GM19395 (cell line): ENCODE data around the gene PBX4.
"Not testable (repeated sequence)": the region's sequence is repeated elsewhere in the genome, so short reads cannot be mapped to it uniquely, and the experiment has no call there.

Source experiments
- ATAC-seq: cut with Tn5 transposase; IDR thresholded peaks from one replicate; pipeline ENCODE4 v1.9.1; 2021; ENCODE audit warnings: mild to moderate bottlenecking, moderate library complexity; ENCODE audit not compliant: unreplicated experiment

PBX4 gene

DNA sequence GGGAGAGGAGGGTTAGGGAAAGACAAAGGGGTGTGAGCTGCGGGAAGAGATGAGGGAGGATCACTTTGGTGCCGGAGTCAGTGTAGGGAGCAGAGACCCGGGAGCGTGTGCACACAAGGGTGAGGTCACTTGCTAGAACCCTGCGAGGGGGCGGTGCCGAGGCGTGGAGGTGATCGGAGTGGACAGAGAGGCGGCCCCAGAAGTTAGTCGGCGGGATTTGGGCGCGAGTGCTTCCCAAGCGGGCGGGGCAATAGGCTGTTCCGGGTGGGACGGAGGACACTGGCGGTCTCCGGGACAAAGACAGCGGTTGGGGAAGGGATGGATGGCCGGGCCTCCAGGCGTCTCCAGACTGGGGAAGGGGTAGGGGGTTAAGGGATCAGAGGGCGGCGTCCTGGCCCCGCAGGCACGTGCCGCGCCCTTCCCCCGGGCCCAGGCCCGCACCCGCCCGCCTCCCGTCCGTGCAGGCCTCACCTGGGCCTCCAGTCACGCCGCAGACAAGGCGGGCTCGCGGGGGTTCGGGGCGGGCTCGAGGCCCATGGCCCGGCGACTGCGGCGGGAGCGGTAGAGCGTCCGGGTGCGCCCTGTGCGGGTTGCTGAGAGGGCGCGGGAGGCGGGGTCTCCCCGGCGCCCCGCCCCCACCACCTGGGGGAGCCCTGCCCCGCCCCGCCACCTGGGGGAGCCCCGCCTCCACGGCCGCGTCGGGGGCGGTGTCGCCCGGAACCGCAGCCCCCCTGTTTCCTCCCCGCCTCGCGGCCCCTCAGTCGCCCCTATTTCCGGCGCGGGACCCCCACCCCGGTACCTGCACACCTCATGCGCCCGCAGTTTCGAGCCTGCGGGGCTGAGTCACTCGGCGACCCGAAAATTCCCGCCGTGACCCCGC, 9.4 kb upstream of the PBX4 start, which contains the start of gene LPAR2:
LPAR2 (minus strand) TSS at position 600 of the 880 bp plus-strand sequence. CDS start 945 bp downstream, outside the sequence.
- no peak for ATAC-seq

DNA sequence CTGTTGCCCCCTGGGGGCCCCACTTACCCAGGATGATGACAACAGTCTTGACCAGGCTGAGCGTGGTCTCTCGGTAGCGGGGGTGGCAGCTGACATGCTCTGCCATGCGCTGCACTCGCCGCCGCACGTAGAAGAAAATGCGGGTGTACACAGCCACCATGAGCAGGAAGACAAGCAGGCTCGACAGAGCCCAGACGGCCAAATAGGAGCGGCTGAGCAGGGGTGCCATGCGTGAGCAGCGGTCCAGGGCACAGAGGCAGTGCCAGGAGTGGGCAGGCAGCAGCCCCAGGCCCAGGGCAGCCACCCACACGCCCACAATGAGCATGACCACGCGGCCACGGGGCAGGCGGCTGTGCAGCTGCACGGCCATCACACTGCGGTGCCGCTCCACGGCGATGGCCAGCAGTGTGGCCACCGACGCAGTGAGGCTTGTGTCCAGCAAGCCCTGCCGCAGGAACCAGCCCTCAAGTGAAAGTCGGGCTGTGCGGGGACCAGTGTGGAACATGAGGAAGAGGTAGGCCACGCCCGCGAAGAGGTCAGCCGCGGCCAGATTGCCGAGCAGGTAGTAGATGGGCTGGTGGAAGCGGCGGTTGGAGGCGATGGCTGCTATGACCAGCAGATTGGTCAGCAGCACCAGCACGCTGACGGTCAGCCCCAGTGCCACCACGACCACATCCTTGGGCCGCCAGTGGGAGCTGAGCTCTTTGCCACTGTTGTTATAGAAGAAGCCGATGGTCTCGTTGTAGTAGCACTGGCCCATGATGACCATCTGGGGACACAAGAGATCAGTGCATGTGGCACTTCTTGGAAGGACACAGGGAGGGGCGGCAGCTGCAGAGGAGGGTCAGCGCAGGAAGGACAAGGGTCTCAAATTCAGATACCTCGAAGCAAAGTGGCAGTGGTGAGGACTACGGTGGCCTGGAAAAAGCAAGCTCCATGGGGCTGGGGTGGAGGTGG, 8.3 kb upstream of the PBX4 start:
- ATAC-seq: no peak

DNA sequence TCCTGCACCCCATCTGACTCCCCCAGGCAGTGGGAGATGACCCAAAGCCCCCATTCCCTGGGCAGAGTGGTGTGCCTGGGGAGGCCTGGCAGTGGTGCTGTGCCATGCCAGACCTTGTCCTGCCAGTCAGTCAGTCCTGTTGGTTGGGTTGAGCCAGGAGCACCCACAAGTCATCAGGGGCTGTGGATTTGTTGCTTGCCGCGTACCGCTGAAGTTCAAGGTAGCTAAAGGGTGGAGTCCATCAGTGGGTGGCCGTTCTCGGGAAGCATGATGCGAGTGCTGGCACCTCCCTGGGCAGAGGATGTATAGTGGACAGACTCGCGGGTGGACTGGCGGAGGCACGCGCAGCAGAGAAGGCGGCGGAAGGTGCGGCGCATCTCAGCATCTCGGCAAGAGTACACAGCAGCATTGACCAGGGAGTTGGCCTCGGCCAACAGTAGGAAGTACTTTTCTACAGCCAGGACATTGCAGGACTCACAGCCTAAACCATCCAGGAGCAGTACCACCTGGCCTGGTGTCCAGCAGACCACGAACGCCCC, 5.6 kb upstream of the PBX4 start:
- no peak for ATAC-seq

DNA sequence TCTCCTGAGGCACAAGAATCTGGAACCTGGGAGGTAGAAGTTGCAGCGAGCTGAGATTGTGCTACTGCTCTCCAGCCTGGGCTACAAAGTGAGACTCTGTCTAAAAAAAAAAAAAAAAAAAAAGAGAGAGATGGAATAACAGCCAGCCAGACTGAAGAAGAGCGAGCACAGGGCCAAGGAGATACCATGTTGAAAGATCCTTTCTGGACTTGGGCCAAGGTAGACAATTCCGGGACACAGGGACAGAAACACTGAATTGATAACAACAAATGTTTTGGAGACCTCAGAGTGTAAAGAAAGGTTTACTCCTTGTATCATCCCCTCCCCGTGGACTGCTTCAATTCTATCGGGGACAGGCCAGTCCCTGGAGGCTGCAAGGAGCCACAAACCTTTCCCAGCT, 4.9 kb upstream of the PBX4 start:
- ATAC-seq: no peak

DNA sequence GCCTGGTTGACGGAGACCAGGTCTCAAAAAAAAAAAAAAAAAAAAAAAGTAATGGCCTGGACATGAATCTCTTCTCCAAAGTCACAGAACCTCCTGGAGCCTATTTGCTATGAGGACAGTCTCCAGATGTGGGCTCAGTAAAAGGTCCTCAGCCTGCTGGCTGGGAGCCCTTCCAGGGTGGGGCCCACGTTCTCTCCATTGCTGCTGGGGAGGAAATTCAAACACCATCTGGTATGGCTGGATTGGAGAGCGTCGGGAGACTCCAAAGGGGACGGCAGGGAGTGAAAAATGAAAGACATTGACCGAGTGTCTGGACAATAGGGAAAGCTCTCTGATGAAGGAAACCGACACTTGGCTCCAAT, 1.3 kb upstream of the PBX4 start:
- no peak for ATAC-seq

DNA sequence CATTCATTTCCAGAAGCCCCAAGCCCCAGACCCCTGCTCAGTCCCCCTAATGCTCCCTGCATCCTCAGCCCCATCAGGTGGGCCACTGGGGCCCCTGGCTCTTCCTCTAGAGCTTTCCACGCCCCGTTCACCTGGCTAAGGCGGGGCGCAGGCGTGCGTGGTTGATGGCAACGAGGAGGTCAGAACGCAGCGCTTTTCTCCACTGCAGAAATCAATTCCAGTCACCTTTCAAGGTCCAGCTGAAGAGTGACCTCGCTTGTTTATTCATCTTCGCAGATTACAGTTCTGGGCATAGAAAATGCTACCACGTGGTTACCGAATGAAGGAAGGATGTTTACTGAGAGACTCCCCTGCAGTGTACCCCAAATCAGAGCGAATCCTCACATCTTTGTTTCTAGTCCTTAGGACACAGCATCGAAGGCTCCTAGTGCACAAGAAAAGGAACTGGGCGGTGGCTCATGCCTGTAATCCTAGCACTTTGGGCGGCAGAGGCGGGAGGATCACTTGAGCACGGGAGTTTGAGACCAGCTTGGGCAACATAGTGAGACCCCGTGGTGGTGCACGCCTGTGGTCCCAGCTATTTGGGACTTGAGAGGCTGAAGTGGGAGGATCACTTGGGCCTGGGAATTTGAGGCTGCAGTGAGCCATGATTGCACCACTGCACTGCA, 828 bp upstream of the PBX4 start:
- no peak for ATAC-seq

DNA sequence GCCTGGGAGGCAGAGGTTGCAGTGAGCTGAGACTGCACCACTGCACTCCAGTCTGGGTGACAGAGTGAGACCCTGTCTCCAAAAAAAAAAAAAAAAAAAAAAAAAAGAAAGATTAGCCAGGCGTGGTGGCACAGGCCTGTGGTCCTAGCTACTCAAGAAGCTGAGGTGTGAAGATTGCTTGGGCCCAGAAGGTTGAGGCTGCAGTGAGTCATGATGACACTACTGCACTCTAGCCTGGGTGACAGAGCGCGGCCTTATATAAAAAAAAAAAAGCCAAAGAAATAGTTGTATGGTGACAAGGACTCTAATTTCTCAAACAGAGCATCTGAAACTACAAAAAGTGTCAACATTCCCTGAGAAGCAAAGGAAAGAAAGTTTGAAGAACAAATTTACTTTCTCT, 3.4 kb downstream of the PBX4 start:
- no peak for ATAC-seq

DNA sequence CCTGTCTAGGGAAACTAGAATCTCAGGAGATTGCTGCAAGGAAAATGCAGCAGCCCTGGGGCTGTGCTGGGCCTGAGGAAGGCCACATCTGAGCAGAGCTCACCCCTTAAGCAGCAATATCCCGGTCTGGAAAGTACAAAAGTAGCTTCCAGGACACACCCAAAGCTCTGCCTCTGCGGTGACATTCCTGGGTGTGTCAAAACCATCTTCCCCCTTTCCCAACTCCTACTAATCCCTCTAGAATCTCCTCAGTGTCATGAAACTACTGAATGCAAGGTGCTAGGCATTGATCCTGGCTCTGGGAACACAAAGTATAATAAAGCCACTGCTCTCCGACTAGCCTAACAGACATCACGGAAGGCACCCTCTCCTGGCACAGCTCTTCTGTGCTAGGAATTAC, 5.0 kb downstream of the PBX4 start:
- no peak for ATAC-seq

DNA sequence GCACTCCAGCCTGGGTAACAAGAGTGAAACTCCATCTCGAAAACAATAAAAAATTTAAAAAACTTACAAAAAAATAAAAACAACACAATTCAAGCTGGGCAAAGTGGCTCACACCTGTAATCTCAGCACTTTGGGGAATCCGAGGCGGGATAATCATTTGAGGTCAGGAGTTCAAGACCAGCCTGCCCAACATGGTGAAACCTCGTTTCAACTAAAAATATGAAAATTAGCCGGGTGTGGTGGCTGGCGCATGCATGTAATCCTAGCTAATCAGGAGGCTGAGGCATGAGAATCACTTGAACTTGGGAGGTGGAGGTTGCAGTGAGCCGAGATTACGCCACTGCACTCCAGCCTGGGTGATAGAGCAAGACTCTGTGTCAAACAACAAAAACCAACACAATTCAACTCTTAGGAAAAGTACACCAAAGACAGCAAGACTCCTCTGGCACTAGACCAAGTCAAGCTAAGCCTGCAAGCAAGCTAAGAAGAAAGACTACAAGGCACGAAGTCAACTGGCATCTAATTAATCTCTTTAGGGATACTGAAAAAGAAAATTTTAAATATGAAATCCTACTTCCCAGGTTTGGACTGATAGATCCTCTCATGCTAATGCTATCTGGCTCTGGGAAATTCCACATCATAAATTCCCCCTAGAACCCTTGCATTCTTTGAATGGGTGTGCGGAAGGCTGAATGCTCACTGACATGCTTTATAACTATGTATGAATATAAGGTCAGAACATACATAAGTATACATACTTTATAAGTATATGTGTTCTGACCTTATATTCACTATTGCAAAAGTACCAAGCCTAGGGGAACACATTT, 7.9 kb downstream of the PBX4 start:
- ATAC-seq: no peak

DNA sequence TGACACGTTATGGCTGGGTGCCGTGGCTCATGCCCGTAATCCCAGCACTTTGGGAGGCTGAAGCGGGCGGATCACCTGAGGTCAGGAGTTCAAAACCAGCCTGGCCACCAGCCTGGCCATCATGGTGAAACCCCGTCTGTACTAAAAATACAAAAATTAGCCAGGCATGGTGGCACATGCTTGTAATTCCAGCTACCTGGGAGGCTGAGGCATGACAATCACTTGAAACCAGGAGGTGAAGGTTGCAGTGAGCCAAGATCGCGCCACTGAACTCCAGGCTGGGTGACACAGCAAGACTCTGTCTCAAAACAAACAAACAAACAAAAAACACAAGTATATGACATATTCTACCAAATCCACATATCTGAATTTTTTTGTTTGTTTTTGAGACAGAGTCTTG, 11.8 kb downstream of the PBX4 start:
- ATAC-seq: not testable (repeated sequence)

DNA sequence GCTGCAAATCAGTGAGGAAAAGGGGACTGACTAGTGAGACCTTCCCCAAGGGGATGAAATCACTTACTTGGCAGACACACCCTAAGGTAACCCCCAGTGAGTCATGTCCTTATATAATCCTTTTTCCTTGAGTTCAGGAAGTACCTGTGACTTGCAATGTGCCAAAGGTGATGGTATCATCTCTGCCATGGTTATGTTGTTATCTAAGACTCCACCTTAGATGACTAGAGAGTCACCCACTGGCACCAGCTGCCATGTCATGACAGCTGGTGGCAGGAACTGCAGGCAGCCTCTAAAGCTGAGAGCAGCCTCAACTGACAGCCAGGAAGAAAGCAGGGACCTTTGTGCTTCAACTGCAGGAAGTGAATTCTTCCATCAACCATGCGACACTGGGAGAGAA, 12.5 kb downstream of the PBX4 start:
- ATAC-seq: no peak

DNA sequence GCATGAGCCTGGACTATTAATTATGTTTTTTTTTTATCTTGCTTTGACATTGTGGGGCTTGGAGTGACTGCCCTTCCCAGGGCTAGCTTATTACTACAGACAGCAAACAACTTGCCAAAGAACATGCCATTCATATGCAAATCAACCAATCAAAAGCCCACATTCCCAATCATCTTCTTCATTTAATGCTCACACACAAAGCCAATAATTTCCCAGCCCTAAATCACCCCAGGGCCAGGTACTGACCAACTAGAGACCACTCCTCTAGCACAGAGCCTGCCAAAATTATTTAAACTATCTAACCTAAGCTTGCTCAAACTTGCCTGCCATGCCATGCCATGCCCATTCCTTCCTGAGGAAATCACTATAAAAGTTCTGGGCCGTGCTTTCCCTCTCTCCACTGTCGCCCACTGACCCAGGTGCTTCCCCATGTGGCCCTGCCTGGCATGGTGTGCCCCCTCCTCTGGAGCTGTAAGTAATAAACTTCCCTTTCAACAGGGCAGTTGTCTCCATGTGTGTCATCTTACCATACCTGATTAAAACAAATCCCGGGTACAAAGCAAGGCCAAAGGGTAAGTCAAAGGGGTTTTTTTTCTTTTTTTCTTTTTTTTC, 15.7 kb downstream of the PBX4 start:
- ATAC-seq: no peak

DNA sequence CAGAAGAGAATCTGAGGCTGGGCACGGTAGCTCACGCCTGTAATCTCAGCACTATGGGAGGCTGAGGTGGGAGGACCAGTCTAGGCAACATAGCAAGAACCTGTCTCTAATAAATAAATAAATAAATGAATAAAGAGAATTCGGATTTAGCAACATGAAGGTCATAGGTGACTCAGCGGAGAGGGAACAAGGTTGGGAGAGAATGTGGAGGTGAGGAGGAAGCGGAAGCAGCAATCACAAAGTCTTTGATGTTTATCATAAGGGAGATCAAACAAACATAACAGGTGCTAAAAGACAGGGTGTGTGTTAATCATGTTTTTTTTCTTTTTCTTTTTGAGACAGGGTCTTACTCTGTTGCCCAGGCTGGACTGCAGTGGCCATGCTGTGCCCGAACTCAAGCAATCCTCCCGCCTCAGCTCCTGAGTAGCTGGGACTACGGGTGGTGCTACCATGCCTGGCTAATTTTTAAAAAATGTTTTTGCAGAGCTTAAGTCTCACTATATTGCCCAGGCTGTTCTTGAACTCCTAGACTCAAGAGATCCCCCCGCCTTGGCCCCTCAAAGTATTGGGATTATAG, 16.3 kb downstream of the PBX4 start:
- no peak for ATAC-seq

DNA sequence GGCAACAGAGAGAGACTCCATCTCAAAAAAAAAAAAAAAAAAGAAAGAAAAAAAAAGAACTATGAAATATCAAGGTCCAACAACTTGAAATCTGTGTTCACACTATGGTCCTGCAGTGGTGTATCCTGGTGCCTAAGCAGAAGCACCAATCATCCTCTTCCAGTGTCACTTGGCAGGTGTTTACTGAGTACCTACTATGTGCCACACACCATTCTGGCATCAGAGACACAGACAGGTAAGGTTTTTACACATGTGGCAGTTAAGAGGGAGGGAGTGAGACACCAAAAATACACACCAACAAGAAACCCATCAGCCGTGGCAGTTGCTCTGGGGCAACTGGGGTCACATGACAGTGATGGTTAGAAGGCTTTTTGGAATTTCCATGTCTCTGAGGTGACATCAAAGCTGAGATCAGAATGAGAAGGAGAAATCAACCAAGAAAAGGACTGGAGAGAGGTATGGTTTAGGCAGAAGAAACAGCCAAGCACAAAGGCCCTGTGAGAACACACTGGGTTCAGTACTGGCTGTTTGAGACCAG, 17.6 kb downstream of the PBX4 start:
- no peak for ATAC-seq

DNA sequence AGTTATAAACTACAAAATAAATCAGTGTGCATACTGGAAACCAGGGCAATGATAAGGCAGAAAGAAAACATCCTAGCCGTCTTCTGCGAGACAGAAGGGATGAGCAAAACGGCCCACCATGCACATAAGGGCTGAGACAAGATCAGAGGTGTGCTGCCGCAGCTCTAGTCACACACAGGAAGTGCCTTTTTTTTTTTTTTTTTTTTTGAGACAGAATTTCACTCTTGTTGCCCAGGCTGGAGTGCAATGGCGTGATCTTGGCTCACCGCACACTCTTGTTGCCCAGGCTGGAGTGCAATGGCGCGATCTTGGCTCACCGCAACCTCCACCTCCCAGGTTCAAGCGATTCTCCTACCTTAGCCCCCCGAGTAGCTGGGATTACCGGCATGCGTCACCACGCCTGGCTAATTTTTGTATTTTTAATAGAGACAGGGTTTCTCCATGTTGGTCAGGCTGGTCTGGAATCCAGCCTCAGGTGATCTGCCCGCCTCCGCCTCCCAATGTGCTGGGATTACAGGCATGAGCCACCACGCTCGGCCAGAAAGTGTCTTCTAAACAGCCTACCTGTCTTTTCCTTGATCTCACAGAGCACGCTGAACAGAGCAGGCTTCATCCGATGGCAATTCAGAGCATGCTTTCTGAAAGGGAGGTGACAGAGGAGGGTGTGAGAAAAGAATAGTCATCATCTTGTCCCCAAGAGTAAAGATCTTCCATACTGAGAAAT, 19.6 kb downstream of the PBX4 start:
- ATAC-seq: not testable (repeated sequence)

DNA sequence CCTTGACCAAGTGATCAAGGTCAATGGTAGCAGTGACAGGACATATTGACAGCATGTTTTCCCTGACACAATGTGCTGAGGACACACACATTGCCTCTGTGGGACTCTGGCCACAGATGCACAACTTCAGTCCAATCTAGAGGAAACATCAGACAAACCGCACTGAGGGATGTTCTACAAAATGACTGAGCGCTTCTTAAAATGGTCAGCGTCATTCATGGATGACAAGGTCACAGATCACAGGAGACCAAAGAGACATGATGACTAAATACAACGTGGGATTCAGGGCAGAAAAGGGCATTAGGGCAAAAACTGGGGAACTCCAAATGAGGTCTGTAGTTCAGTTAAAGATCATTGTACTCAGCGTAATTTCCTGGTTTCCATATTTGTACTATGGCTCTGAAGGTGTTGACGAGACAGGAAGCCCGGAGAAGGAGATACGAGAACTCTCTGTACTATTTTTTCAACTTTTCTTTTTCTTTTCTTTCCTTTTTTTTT, 20.6 kb downstream of the PBX4 start:
- ATAC-seq: no peak

DNA sequence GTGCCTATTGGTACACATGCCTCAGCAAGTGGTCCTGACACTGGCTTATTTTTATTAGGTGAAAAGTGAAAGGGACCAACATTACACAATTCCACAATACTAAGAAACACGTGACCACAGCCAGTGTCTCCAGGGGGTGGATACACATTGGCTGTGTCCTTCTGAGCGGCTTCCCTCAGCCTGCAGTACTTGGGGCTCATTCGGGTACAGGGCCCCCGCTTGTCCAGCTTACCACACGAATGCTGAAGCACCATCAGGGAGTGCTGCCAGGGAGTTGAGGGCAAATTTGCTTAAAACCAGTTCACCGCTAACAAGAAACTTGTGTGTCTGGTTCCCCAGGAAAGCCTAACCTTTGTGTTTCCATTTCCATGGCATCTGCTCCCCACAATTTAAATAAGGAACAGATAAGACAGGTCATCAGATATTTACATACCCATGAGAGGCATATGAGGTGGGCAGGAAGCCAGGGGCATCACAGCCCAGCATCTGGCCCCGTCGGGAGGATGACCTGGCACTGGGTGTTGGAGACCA, 23.3 kb downstream of the PBX4 start:
- ATAC-seq: no peak

DNA sequence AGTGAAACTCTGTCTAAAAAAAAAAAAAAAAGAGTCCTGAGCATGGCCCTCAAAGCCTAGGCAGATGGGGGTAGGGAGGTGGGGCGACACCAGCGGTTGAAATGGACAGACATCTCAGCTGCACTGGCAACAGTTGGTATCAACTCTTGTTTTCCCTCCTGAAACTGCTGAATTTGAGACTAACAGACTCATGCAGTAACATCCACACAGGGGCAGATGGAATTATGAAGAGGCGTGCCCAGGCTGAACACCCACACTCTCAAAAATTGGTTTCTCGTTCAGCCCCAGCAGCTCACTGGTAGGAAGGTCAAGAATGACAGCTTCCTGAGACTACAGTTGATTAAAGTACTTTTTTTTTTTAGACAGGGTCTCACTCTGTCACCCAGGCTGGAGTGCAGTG, 24.1 kb downstream of the PBX4 start:
- no peak for ATAC-seq
